Fibroblast of upper back skin (primary cell): ENCODE results near the gene TMPRSS5.
A peak's percentile ranks its signal among the peaks of the same experiment; 100 is the strongest.
"Not testable (repeated sequence)": the region's sequence is repeated elsewhere in the genome, so short reads cannot be mapped to it uniquely, and the experiment has no call there.

Source experiments
- DNase-seq: peaks from one replicate; pipeline ENCODE4 v3.0.0-alpha.2; 2013

TMPRSS5 gene

DNA sequence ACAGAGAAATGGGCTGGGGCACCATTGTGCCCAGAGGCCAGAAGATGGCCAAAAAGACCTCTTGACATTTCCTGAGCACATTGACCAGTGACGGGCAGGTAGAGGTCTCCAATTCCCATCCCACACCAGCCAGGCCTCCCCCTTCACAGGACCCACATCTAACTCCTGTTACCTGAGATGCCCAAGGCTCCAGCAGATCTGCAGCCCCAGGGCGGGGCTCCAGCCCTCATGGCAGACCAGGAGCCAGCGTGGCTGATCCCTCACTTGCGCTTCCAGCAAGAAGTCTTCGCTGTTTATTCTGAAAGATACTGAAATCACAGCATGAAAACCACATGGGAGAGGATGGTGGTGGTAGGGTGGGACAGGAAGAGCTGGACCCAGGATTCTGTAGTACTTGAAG lies 9.0 kb downstream of the TMPRSS5 start:
- no peak for DNase-seq

GRCh38 chr11:113695207-113695606 lies 10.9 kb downstream of the TMPRSS5 start:
- DNase-seq, result no peak

DNA sequence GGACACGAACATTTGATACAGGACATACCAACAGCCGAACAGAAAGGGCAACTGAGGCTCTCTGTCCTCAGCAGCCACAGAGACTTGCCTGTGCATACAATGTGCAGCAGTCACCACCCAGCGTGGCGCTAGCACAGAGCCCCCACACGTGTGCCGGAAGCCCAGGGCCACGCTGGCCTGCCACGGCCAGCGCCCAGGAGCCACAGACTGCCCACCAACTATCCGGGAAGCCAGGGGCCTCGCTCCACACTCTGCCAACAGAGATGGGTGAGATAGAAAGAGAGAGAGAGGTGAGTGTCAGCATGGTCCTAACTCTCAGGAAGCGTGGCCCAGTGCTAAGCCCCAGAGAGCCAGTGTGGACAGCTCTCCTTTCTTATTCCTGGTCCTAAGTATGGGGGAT lies 11.7 kb downstream of the TMPRSS5 start:
- no peak for DNase-seq

DNA sequence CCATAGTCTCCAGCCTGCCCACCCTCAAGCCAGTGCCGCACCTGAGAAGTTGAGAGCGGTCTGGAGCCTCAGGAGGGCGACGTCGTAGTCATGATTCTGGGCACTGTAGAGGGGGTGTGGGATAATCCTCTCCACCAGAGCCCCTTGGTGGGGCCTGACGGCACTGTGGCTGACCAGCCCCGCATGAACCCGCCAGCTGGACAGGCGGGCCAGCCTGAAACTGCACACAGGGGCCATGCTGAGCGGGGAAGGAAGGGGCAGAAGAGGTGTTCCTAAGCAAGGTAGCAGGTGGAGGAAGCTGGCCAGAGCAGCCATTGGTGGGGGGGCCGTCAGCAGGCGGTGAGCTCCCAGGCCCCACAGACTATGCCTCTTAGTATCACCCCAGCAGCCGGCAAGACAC lies 13.1 kb downstream of the TMPRSS5 start:
- no peak for DNase-seq

GRCh38 chr11:113690619-113691569 lies 15.2 kb downstream of the TMPRSS5 start:
- peak; percentile 44 for DNase-seq

DNA sequence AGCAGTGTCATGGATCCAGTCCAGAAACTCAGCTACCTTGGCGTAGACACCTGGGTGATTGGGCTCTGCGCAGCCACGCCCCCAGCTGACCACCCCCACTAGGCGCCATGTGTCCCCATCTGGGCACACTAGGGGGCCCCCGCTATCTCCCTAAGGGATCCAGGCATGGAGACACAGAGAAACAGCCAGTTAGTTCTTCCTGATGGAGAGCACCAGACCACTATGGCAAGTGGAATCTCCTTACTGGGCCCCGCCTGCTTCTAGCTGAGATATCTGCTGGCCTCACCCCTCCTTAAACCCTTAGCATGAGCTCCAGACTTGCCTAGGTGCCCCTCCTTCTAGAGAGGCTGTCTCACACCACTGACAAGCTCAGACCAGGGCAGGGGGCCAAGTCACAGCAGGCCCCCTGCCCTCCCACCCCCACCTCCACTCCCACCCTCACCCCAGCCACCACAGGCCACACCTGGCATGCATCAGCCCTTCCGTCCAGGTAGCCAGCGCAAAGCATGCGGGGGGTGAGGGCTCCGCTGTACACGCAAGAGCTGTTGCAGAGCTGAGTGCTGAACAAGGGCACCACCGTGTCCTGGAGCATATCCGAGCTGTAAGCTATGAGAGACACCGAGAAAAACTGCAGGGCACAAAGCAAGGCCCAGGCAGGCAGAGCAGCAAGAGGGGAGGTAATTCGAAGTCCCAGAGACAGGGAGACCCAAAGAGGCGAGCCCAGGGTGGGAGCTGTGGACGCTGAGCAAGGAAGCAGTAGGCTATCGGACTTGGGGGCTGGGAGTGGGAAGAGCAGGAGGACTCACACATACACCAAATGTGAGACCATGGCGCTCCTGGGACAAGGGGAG lies 16.1 kb downstream of the TMPRSS5 start:
- no peak for DNase-seq

GRCh38 chr11:113685654-113686359 lies 20.3 kb downstream of the TMPRSS5 start:
- DNase-seq, result no peak

- DNase-seq, result peak; percentile 59
Observed at GRCh38 chr11:113684496-113684895, 21.6 kb downstream of the TMPRSS5 start.

DNA sequence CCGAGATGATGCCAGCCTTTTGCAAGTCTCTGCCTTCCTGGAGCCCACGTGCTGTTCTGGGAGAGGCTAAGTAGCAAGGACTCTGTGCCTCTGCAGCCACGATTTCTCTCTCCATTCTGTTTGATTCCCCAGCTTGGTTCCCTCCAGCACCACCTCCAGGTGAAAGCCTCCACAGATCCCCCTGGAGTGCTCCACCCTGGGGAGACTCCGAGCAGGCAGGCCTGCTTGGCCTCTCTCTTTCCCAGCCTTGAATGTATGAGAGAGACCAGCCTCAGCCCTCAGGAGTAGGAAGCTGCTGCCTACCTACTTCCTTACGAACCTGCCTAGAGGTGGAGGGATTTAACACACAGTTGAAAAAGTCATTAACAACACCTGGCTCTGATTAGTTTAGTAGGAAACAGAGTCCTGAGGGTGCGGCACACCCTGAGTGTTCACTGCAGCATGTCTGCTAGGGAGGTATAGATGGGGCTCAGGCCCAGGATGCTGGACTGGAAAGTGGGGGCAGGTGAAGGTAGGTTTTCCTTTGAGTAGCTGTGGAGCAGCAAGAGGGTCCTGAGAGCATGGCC lies 22.5 kb downstream of the TMPRSS5 start:
- no peak for DNase-seq

- peak; percentile 81 for DNase-seq
Observed at GRCh38 chr11:113681711-113682413, 24.2 kb downstream of the TMPRSS5 start.

- DNase-seq, result no peak
Observed at GRCh38 chr11:113681282-113681681, 24.8 kb downstream of the TMPRSS5 start.

GRCh38 chr11:113677685-113678084 lies 28.4 kb downstream of the TMPRSS5 start:
- DNase-seq, result no peak

DNA sequence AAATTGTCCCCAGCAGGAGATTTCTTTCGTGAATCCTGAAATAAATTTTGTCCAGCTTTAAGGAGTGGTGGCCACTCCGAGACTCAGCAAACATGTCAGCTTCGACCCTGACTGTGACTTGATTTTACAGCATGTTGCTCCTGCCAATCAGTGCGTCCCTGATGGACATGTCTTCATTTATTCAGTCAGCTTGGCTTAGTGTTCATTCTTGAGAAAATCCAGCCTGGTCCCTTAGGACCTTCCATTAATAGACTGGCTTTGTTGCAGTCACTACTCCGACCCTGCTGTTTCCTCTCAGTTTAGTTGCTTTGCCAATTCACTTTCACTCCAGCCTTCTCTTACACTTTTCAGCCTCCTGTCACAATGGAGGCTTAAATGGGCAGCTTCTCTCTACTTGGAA lies 30.5 kb downstream of the TMPRSS5 start:
- peak; percentile 65 for DNase-seq

GRCh38 chr11:113675003-113675561 lies 31.0 kb downstream of the TMPRSS5 start:
- peak; percentile 97 for DNase-seq

GRCh38 chr11:113674397-113674685 lies 31.8 kb downstream of the TMPRSS5 start:
- DNase-seq, result peak; percentile 19

- peak; percentile 21 for DNase-seq
Observed at GRCh38 chr11:113673550-113674396, 32.3 kb downstream of the TMPRSS5 start.

DNA sequence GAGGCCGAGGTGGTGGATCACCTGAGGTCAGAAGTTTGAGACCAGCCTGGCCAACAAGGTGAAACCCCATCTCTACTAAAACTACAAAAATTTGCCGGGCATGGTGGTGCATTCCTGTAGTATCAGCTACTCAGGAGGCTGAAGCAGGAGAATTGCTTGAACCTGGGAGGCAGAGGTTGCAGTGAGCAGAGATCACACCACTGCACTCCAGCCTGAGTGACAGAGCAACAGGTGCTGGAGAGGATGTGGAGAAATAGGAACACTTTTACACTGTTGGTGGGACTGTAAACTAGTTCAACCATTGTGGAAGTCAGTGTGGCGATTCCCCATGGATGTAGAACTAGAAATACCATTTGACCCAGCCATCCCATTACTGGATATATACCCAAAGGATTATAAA lies 34.2 kb downstream of the TMPRSS5 start:
- not testable (repeated sequence) for DNase-seq

DNA sequence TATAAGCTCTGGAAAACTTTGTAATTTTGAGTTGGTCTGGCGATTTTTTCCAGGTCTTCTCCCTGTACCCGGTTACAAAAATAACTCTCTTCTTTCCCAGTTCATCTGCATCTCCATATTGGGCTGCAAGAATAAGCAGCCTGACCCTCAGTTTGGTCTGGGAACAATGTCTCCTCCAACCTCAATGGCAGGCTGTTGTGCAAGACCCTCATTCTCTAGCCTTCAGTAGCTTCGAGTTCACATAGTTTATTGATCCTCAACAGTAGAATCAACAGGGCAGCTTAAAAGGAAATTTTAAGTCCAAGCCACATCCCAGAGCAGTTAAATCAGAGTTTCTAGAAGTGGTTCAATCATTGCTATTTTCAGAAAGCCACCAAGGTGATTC lies 35.3 kb downstream of the TMPRSS5 start:
- no peak for DNase-seq

- no peak for DNase-seq
Observed at GRCh38 chr11:113670149-113670830, 35.8 kb downstream of the TMPRSS5 start.

DNA sequence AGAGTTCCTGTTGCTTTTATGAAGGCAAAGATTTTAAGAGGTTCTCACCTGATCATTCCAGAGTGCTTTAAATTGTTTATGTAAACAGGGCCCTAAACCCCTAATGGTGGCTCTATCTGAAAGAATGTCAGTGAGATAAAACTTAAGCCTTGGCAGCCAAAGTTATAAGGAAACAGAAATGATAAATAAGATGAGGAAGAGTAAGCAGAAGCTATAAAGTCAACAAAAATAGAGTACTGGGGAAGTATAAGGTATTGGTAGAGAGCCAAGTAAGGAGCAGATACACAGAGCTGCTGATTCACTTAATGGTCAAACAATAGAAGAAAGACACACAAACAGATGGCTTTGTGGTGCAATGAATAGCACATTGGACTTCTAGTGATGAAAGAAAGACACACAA lies 37.9 kb downstream of the TMPRSS5 start:
- DNase-seq, result no peak
